Lower leg skin (tissue), 4 donors: Measurements from ENCODE around the gene POLR3GL. TPM values are rescaled to one million over a fixed set of nuclear protein-coding genes. Genes with fewer than 3 reads are reported as not detected.
"Not testable (repeated sequence)": the region's sequence is repeated elsewhere in the genome, so short reads cannot be mapped to it uniquely, and the experiment has no call there.

Source experiments
- DNase-seq, 2 donors: peaks; one replicate each; pipeline ENCODE4 v3.0.0-alpha.2; 2019; ENCODE audit warnings: low spot score in 2 of 2
- H3K4me3 ChIP-seq: fragments of 200-600 bp; sonication (generic); 2 replicates; pipeline ENCODE4 v1.5.1; 2017; ENCODE audit warnings: mild to moderate bottlenecking, low read depth; ENCODE audit not compliant: poor library complexity, severe bottlenecking
- CTCF ChIP-seq, 3 donors: fragments of 450-650 bp; IDR thresholded peaks; one replicate each; pipeline ENCODE4 v1.5.1; 2016; ENCODE audit warnings: antibody characterized with exemption in 3 of 3, mild to moderate bottlenecking in 3 of 3, moderate library complexity in 2 of 3
- POLR2A ChIP-seq, 2 donors: fragments of 450-650 bp; IDR thresholded peaks; one replicate each; pipeline ENCODE4 v1.6.1; 2016 to 2017; ENCODE audit warnings: antibody characterized with exemption in 2 of 2, mild to moderate bottlenecking in 1 of 2, moderate library complexity in 1 of 2
- WGBS, 2 donors: methylation state at CpG; one replicate each; pipeline ENCODE4 v1.1.5; 2018; 5-methylcytosine and 5-hydroxymethylcytosine counted together
- intact Hi-C: fragments of 100-400 bp; cut with DNase I; formaldehyde crosslinking; loops from one replicate; pipeline ENCODE4 v1.15.0; 2023; ENCODE audit warnings: low total_unique reads
- total RNA-seq, 4 donors: library from RNA; depleted of rRNA; stranded (reverse); fragments of >200 nt; gene quantifications; one replicate each; pipeline ENCODE4 v1.1.0, GENCODE V29; 2016

Gene POLR3GL
- total RNA-seq, 4 donors from 2014 or later, result 10.6 to 15.3 (median 14.2) TPM

- no peak for DNase-seq
- intact Hi-C loops, result no loop called here
- no peak overlapping the region for H3K4me3 ChIP-seq
- TF ChIP-seq CTCF (IDR thresholded peaks at IDR 0.05) (no peak), POLR2A (IDR thresholded peaks at IDR 0.05) (no peak)
- WGBS, 2 donors, result 94 to 95% methylated on average over 4 of the region's 4 CpGs
Observed at GRCh38 chr1:146020058-146021049, 55.9 kb downstream of the POLR3GL start.

- TF ChIP-seq CTCF (IDR thresholded peaks at IDR 0.05), result no peak
- no peak for TF ChIP-seq POLR2A (IDR thresholded peaks at IDR 0.05)
- intact Hi-C loops, result no loop called here
- no peak for DNase-seq
- no peak overlapping the region for H3K4me3 ChIP-seq
- 64 to 69% methylated on average over 1 of the region's 1 CpG for WGBS, 2 donors
Observed at GRCh38 chr1:146021050-146021445, 56.6 kb downstream of the POLR3GL start.

GRCh38 chr1:146021622-146022402, 57.3 kb downstream of the POLR3GL start, which contains the start of gene HJV:
HJV (minus strand) TSS chr1:146021735; CDS start chr1:146020231, 1,504 bp downstream.
- TF ChIP-seq POLR2A (IDR thresholded peaks at IDR 0.05), result no peak
- TF ChIP-seq CTCF (IDR thresholded peaks at IDR 0.05), result no peak
- WGBS, 2 donors, result 64 to 76% methylated on average over 5 of the region's 5 CpGs
- no peak within 1 kb of the TSS for H3K4me3 ChIP-seq
- intact Hi-C loops, result no loop called here
- no peak for DNase-seq

- no peak for TF ChIP-seq CTCF (IDR thresholded peaks at IDR 0.05)
- TF ChIP-seq POLR2A (IDR thresholded peaks at IDR 0.05), result no peak
- intact Hi-C loops, result no loop called here
- DNase-seq, result no peak
- 75 to 77% methylated on average over 7 of the region's 7 CpGs for WGBS, 2 donors
- H3K4me3 ChIP-seq, result no peak overlapping the region
Observed at GRCh38 chr1:146022403-146023127, 58.1 kb downstream of the POLR3GL start.

- 82% methylated on average over 2 of the region's 2 CpGs for WGBS, 2 donors
Observed at GRCh38 chr1:146025787-146026495, 61.5 kb downstream of the POLR3GL start.

GRCh38 chr1:146026650-146027049, 62.2 kb downstream of the POLR3GL start:
- WGBS, 2 donors, result 63 to 73% methylated on average over 1 of the region's 1 CpG
- intact Hi-C loops, DNase-seq, H3K4me3 ChIP-seq: not testable (repeated sequence)

More at GRCh38 chr1:146025787-146026495, 61.5 kb downstream of the POLR3GL start:
- DNase-seq, intact Hi-C loops, H3K4me3 ChIP-seq: not testable (repeated sequence)
